ENCODE measurements around the gene GGACT.

The GGACT gene

GRCh38 chr13:100503622-100504021 is 85.0 kb downstream of the GGACT start:
- H3K9ac ChIP-seq (ENCODE audit: low read length): no peak overlapping the region
- H3K27me3 ChIP-seq (ENCODE audit: low read depth, low read length): no peaks in the 10 kb centered on the region
- no peaks in the 10 kb centered on the region for H3K9me3 ChIP-seq (ENCODE audit: insufficient read depth, low read length)
- H3K79me2 ChIP-seq (ENCODE audit: low read length): no peaks in the 10 kb centered on the region
- H3K4me2 ChIP-seq (ENCODE audit: low read length): no peak overlapping the region
- H3K4me3 ChIP-seq (ENCODE audit: low read length): no peak overlapping the region
- H3K27ac ChIP-seq (ENCODE audit: low read length): no peak overlapping the region
- no peaks in the 10 kb centered on the region for H3K36me3 ChIP-seq (replicated peaks; ENCODE audit: low read depth, low read length)
- TF ChIP-seq CTCF (IDR thresholded peaks at IDR 0.05; ENCODE audit: low read depth, low read length): no peak
- TF ChIP-seq EZH2phosphoT487 (IDR thresholded peaks at IDR 0.05; ENCODE audit: low read depth): no peak
- H3K4me1 ChIP-seq (ENCODE audit: low read length): peaks cover 28% of the 10 kb centered on the region
- H2AFZ ChIP-seq (ENCODE audit: low read depth, low read length): no peak overlapping the region
- H4K20me1 ChIP-seq (ENCODE audit: insufficient read depth, low read length): no peaks in the 10 kb centered on the region

- peaks cover 21% of the 10 kb centered on the region for H3K4me1 ChIP-seq (ENCODE audit: low read length)
- TF ChIP-seq EZH2phosphoT487 (IDR thresholded peaks at IDR 0.05; ENCODE audit: low read depth) (no peak), CTCF (IDR thresholded peaks at IDR 0.05; ENCODE audit: low read depth, low read length) (no peak)
- no peak overlapping the region for H2AFZ ChIP-seq (ENCODE audit: low read depth, low read length)
- H3K27ac ChIP-seq (ENCODE audit: low read length): no peak overlapping the region
- H3K27me3 ChIP-seq (ENCODE audit: low read depth, low read length): no peaks in the 10 kb centered on the region
- no peaks in the 10 kb centered on the region for H3K79me2 ChIP-seq (ENCODE audit: low read length)
- no peaks in the 10 kb centered on the region for H3K36me3 ChIP-seq (replicated peaks; ENCODE audit: low read depth, low read length)
- H4K20me1 ChIP-seq (ENCODE audit: insufficient read depth, low read length): no peaks in the 10 kb centered on the region
- H3K9ac ChIP-seq (ENCODE audit: low read length): no peak overlapping the region
- H3K9me3 ChIP-seq (ENCODE audit: insufficient read depth, low read length): no peaks in the 10 kb centered on the region
- no peak overlapping the region for H3K4me3 ChIP-seq (ENCODE audit: low read length)
- no peak overlapping the region for H3K4me2 ChIP-seq (ENCODE audit: low read length)
Observed at GRCh38 chr13:100502446-100502845, 86.1 kb downstream of the GGACT start.

- Histone ChIP-seq H2AFZ (ENCODE audit: low read depth, low read length) (no peak overlapping the region), H3K27ac (ENCODE audit: low read length) (no peak overlapping the region), H3K9me3 (ENCODE audit: insufficient read depth, low read length) (no peaks in the 10 kb centered on the region), H3K4me3 (ENCODE audit: low read length) (no peak overlapping the region), H3K79me2 (ENCODE audit: low read length) (no peaks in the 10 kb centered on the region), H4K20me1 (ENCODE audit: insufficient read depth, low read length) (no peaks in the 10 kb centered on the region), H3K36me3 (replicated peaks; ENCODE audit: low read depth, low read length) (no peaks in the 10 kb centered on the region), H3K4me1 (ENCODE audit: low read length) (no peaks in the 10 kb centered on the region), H3K27me3 (ENCODE audit: low read depth, low read length) (no peaks in the 10 kb centered on the region), H3K4me2 (ENCODE audit: low read length) (no peak overlapping the region), H3K9ac (ENCODE audit: low read length) (no peak overlapping the region)
- TF ChIP-seq CTCF (IDR thresholded peaks at IDR 0.05; ENCODE audit: low read depth, low read length) (no peak), EZH2phosphoT487 (IDR thresholded peaks at IDR 0.05; ENCODE audit: low read depth) (no peak)
Observed at GRCh38 chr13:100497389-100497788, 91.2 kb downstream of the GGACT start.

- Histone ChIP-seq H3K27ac (ENCODE audit: low read length) (no peak overlapping the region), H3K9ac (ENCODE audit: low read length) (no peak overlapping the region), H3K27me3 (ENCODE audit: low read depth, low read length) (no peaks in the 10 kb centered on the region), H3K4me3 (ENCODE audit: low read length) (no peak overlapping the region), H4K20me1 (ENCODE audit: insufficient read depth, low read length) (no peaks in the 10 kb centered on the region), H3K79me2 (ENCODE audit: low read length) (no peaks in the 10 kb centered on the region), H2AFZ (ENCODE audit: low read depth, low read length) (no peak overlapping the region), H3K36me3 (replicated peaks; ENCODE audit: low read depth, low read length) (no peaks in the 10 kb centered on the region), H3K4me2 (ENCODE audit: low read length) (no peak overlapping the region), H3K9me3 (ENCODE audit: insufficient read depth, low read length) (no peaks in the 10 kb centered on the region), H3K4me1 (ENCODE audit: low read length) (peaks cover 10% of the 10 kb centered on the region)
- TF ChIP-seq EZH2phosphoT487 (IDR thresholded peaks at IDR 0.05; ENCODE audit: low read depth): no peak
- TF ChIP-seq CTCF (IDR thresholded peaks at IDR 0.05; ENCODE audit: low read depth, low read length): no peak
Observed at GRCh38 chr13:100495455-100495854, 93.1 kb downstream of the GGACT start.

Measured in OCI-LY3 (cell line).